ENCODE measurements around the gene SARDH. TPM values are rescaled to one million over a fixed set of nuclear protein-coding genes. Genes with fewer than 3 reads are reported as not detected.

The SARDH gene
- total RNA-seq, 1 experiment from 2014 or later = 5.3 TPM

- Histone ChIP-seq H3K79me2 (ENCODE audit: insufficient read depth, low read length) (no peaks in the 10 kb centered on the region), H4K5ac (ENCODE audit: insufficient read length, low read depth, low read length) (no peak overlapping the region), H3K27ac (ENCODE audit: insufficient read length, low read depth, low read length) (no peak overlapping the region), H3K56ac (ENCODE audit: insufficient read length, low read depth, low read length) (no peak overlapping the region), H2AFZ (ENCODE audit: low read length) (no peak overlapping the region), H3K4ac (ENCODE audit: low read depth, low read length) (no peak overlapping the region), H3K18ac (ENCODE audit: insufficient read length, low read depth, low read length) (no peak overlapping the region), H3K9me3 (ENCODE audit: control insufficient read depth, low read depth, low read length) (no peaks in the 10 kb centered on the region), H4K8ac (replicated peaks; ENCODE audit: insufficient read length, low read depth, low read length) (no peak overlapping the region), H3K79me1 (ENCODE audit: insufficient read depth, low read depth, low read length, poor library complexity, severe bottlenecking) (no peaks in the 10 kb centered on the region), H4K91ac (ENCODE audit: insufficient read length, low read depth, low read length) (no peak overlapping the region), H2BK12ac (ENCODE audit: insufficient read length, low read depth, low read length) (no peak overlapping the region), H3T11ph (ENCODE audit: low read length) (no peak overlapping the region), H3K9ac (ENCODE audit: extremely low read depth, insufficient read length, low read length) (no peak overlapping the region), H2BK20ac (ENCODE audit: low read depth, low read length, poor library complexity, severe bottlenecking) (no peak overlapping the region), H2BK5ac (ENCODE audit: insufficient read length, low read length) (no peak overlapping the region), H2BK120ac (ENCODE audit: low read depth, low read length, poor library complexity, severe bottlenecking) (no peak overlapping the region), H3K14ac (ENCODE audit: insufficient read depth, low read length) (no peak overlapping the region), H4K20me1 (ENCODE audit: control insufficient read depth, insufficient read depth, insufficient read length) (no peaks in the 10 kb centered on the region), H3K23me2 (ENCODE audit: insufficient read length, low read depth, low read length, poor library complexity, severe bottlenecking) (no peaks in the 10 kb centered on the region), H2AK5ac (ENCODE audit: insufficient read length, low read length) (no peak overlapping the region), H3K4me2 (ENCODE audit: insufficient read depth, insufficient read length, low read length) (no peak overlapping the region), H3K4me1 (ENCODE audit: insufficient read depth, low read length) (no peaks in the 10 kb centered on the region), H2BK15ac (ENCODE audit: low read depth, low read length) (no peak overlapping the region), H3K27me3 (ENCODE audit: insufficient read depth, low read length) (no peaks in the 10 kb centered on the region), H3K23ac (ENCODE audit: insufficient read length, low read depth, low read length) (no peak overlapping the region)
- Mint-ChIP-seq H3K4me3 (no peak overlapping the region), H3K27me3 (ENCODE audit: low read depth) (no peaks in the 10 kb centered on the region), H3K9me3 (no peaks in the 10 kb centered on the region), H3K4me1 (peaks cover 0 to 7% of the 10 kb centered on the region in 2 experiments; a peak in 2 of 4 replicates), H3K27ac (no peak overlapping the region; a peak in 1 of 7 replicates), H3K36me3 (ENCODE audit: insufficient read depth in 1 of 3, low read depth in 3 of 3) (peaks cover 10 to 59% (median 47%) of the 10 kb centered on the region in 3 experiments)
- WGBS (ENCODE audit: extremely low coverage, insufficient read length, low lambda C conversion rate) = no CpG with 5 or more reads among the region's 13 CpGs
- TF ChIP-seq, protein P1, sequence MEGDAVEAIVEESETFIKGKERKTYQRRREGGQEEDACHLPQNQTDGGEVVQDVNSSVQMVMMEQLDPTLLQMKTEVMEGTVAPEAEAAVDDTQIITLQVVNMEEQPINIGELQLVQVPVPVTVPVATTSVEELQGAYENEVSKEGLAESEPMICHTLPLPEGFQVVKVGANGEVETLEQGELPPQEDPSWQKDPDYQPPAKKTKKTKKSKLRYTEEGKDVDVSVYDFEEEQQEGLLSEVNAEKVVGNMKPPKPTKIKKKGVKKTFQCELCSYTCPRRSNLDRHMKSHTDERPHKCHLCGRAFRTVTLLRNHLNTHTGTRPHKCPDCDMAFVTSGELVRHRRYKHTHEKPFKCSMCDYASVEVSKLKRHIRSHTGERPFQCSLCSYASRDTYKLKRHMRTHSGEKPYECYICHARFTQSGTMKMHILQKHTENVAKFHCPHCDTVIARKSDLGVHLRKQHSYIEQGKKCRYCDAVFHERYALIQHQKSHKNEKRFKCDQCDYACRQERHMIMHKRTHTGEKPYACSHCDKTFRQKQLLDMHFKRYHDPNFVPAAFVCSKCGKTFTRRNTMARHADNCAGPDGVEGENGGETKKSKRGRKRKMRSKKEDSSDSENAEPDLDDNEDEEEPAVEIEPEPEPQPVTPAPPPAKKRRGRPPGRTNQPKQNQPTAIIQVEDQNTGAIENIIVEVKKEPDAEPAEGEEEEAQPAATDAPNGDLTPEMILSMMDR (conservative IDR thresholded peaks at IDR 0.05) = no peak
- no peak for DNase-seq
Measured at GRCh38 chr9:133783331-133783731, 45.2 kb upstream of the SARDH start.

Data from H9 (cell line).